ENCODE data around the gene USP9Y.
"Not testable (repeated sequence)": the region's sequence is repeated elsewhere in the genome, so short reads cannot be mapped to it uniquely, and the experiment has no call there.

Gene USP9Y

GRCh38 chrY:12662745-12663591 is 38.1 kb upstream of the USP9Y start:
- H4K8ac ChIP-seq (ENCODE audit: low read depth, low read length) = no peak overlapping the region
- H3K27ac ChIP-seq (replicated peaks; ENCODE audit: low read length) = peak overlapping the region; percentile 67
- H3K4me3 ChIP-seq (ENCODE audit: low read length in 2 of 2) = peak overlapping the region in 1 of 2 donors; percentile 98
- no peak overlapping the region for H2BK15ac ChIP-seq (ENCODE audit: low read length)
- DNase-seq (ENCODE audit: low spot score) = peak; percentile 11
- no peaks in the 10 kb centered on the region for H3K27me3 ChIP-seq (ENCODE audit: control insufficient read depth in 3 of 3, insufficient read depth in 3 of 3, low read depth in 1 of 3, low read length in 3 of 3)
- WGBS, 2 donors (ENCODE audit: extremely low coverage in 2 of 2, insufficient read length in 2 of 2, insufficient replicate concordance in 1 of 2) = no CpG with 5 or more reads among the region's 40 CpGs
- H3K79me1 ChIP-seq (ENCODE audit: low read depth, low read length) = peaks cover 2% of the 10 kb centered on the region
- no peak overlapping the region for H2BK12ac ChIP-seq (ENCODE audit: low read length)
- H3K14ac ChIP-seq (ENCODE audit: low read length) = no peak overlapping the region
- no peak overlapping the region for H2AK5ac ChIP-seq (ENCODE audit: low read depth, low read length)
- no peak overlapping the region for H2BK120ac ChIP-seq (ENCODE audit: low read depth, low read length)
- no peak overlapping the region for H2AFZ ChIP-seq (ENCODE audit: low read length)
- H3K18ac ChIP-seq (ENCODE audit: low read length) = peak overlapping the region; percentile 48
- no peak overlapping the region for H4K91ac ChIP-seq (ENCODE audit: low read depth, low read length, poor library complexity)
- peak overlapping the region; percentile 26 for H3K4me2 ChIP-seq (ENCODE audit: insufficient read depth, low read length, poor library complexity, severe bottlenecking)
- no peak overlapping the region for H3K4ac ChIP-seq (ENCODE audit: low read length)
- H3K9ac ChIP-seq (ENCODE audit: low read depth, low read length, poor library complexity) = peak overlapping the region; percentile 70
- no peaks in the 10 kb centered on the region for H3K36me3 ChIP-seq (replicated peaks in 1 of 2; ENCODE audit: control insufficient read depth in 2 of 2, insufficient read depth in 2 of 2, low read length in 2 of 2)
- H2BK5ac ChIP-seq (ENCODE audit: low read length) = no peak overlapping the region
- H3K23ac ChIP-seq (ENCODE audit: low read depth, low read length, poor library complexity) = no peak overlapping the region
- H3K9me3 ChIP-seq (replicated peaks in 1 of 2; ENCODE audit: control insufficient read depth in 2 of 2, insufficient read depth in 1 of 2, low read depth in 1 of 2, low read length in 2 of 2) = no peaks in the 10 kb centered on the region
- no peaks in the 10 kb centered on the region for H3K4me1 ChIP-seq (ENCODE audit: control insufficient read depth in 2 of 2, insufficient read depth in 1 of 2, low read depth in 1 of 2, low read length in 2 of 2)

DNA sequence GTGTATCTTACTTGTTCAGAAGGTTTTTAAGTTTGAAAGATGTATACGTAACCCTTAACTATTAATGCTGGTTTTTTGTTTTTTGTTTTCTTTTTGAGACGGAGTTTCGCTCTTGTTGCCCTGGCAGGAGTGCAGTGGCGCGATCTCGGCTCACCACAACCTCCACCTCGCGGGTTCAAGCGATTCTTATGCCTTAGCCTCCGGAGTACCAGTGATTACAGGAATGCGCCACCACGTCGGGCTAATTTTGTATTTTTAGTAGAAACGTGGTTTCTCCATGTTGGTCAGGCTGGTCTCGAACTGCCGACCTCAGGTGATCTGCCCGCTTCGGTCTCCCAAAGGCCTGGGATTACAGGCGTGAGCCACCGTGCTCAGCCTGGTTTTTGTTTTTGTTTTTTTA is 37.2 kb upstream of the USP9Y start:
- H3K4ac ChIP-seq (ENCODE audit: low read length); H3K4me1 ChIP-seq (ENCODE audit: control insufficient read depth in 2 of 2, insufficient read depth in 1 of 2, low read depth in 1 of 2, low read length in 2 of 2); H3K9me3 ChIP-seq (replicated peaks in 1 of 2; ENCODE audit: control insufficient read depth in 2 of 2, insufficient read depth in 1 of 2, low read depth in 1 of 2, low read length in 2 of 2); H3K27ac ChIP-seq (replicated peaks; ENCODE audit: low read length); H3K23ac ChIP-seq (ENCODE audit: low read depth, low read length, poor library complexity); H2BK12ac ChIP-seq (ENCODE audit: low read length); H2AFZ ChIP-seq (ENCODE audit: low read length); H2BK5ac ChIP-seq (ENCODE audit: low read length); H3K9ac ChIP-seq (ENCODE audit: low read depth, low read length, poor library complexity); H3K27me3 ChIP-seq (ENCODE audit: control insufficient read depth in 3 of 3, insufficient read depth in 3 of 3, low read depth in 1 of 3, low read length in 3 of 3); DNase-seq (ENCODE audit: low spot score); H2BK120ac ChIP-seq (ENCODE audit: low read depth, low read length); H3K36me3 ChIP-seq (replicated peaks in 1 of 2; ENCODE audit: control insufficient read depth in 2 of 2, insufficient read depth in 2 of 2, low read length in 2 of 2); H4K8ac ChIP-seq (ENCODE audit: low read depth, low read length); H2AK5ac ChIP-seq (ENCODE audit: low read depth, low read length); H4K91ac ChIP-seq (ENCODE audit: low read depth, low read length, poor library complexity); H2BK15ac ChIP-seq (ENCODE audit: low read length); H3K79me1 ChIP-seq (ENCODE audit: low read depth, low read length); H3K4me3 ChIP-seq (ENCODE audit: low read length in 2 of 2); H3K18ac ChIP-seq (ENCODE audit: low read length); H3K14ac ChIP-seq (ENCODE audit: low read length): not testable (repeated sequence)
- peak overlapping the region; percentile 33 for H3K4me2 ChIP-seq (ENCODE audit: insufficient read depth, low read length, poor library complexity, severe bottlenecking)
- no CpG with 5 or more reads among the region's 20 CpGs for WGBS, 2 donors (ENCODE audit: extremely low coverage in 2 of 2, insufficient read length in 2 of 2, insufficient replicate concordance in 1 of 2)

GRCh38 chrY:12678111-12678510 is 22.9 kb upstream of the USP9Y start:
- Histone ChIP-seq H3K23ac (ENCODE audit: low read depth, low read length, poor library complexity) (no peak overlapping the region), H2BK12ac (ENCODE audit: low read length) (no peak overlapping the region), H3K79me1 (ENCODE audit: low read depth, low read length) (no peaks in the 10 kb centered on the region), H2BK5ac (ENCODE audit: low read length) (no peak overlapping the region), H3K4me1 (ENCODE audit: control insufficient read depth in 2 of 2, insufficient read depth in 1 of 2, low read depth in 1 of 2, low read length in 2 of 2) (no peaks in the 10 kb centered on the region), H2BK15ac (ENCODE audit: low read length) (no peak overlapping the region), H2AK5ac (ENCODE audit: low read depth, low read length) (no peak overlapping the region), H4K91ac (ENCODE audit: low read depth, low read length, poor library complexity) (no peak overlapping the region), H3K9ac (ENCODE audit: low read depth, low read length, poor library complexity) (no peak overlapping the region), H3K4me3 (ENCODE audit: low read length in 2 of 2) (no peak overlapping the region), H2AFZ (ENCODE audit: low read length) (no peak overlapping the region), H3K27me3 (ENCODE audit: control insufficient read depth in 3 of 3, insufficient read depth in 3 of 3, low read depth in 1 of 3, low read length in 3 of 3) (no peaks in the 10 kb centered on the region), H3K9me3 (replicated peaks in 1 of 2; ENCODE audit: control insufficient read depth in 2 of 2, insufficient read depth in 1 of 2, low read depth in 1 of 2, low read length in 2 of 2) (peaks cover 0 to 4% of the 10 kb centered on the region in 2 donors), H3K18ac (ENCODE audit: low read length) (no peak overlapping the region), H3K4me2 (ENCODE audit: insufficient read depth, low read length, poor library complexity, severe bottlenecking) (no peak overlapping the region), H3K14ac (ENCODE audit: low read length) (no peak overlapping the region), H2BK120ac (ENCODE audit: low read depth, low read length) (no peak overlapping the region), H4K8ac (ENCODE audit: low read depth, low read length) (no peak overlapping the region), H3K27ac (replicated peaks; ENCODE audit: low read length) (no peak overlapping the region), H3K4ac (ENCODE audit: low read length) (no peak overlapping the region), H3K36me3 (replicated peaks in 1 of 2; ENCODE audit: control insufficient read depth in 2 of 2, insufficient read depth in 2 of 2, low read length in 2 of 2) (no peaks in the 10 kb centered on the region)
- WGBS, 2 donors (ENCODE audit: extremely low coverage in 2 of 2, insufficient read length in 2 of 2, insufficient replicate concordance in 1 of 2) = no CpG with 5 or more reads among the region's 2 CpGs
- DNase-seq (ENCODE audit: low spot score) = no peak

DNA sequence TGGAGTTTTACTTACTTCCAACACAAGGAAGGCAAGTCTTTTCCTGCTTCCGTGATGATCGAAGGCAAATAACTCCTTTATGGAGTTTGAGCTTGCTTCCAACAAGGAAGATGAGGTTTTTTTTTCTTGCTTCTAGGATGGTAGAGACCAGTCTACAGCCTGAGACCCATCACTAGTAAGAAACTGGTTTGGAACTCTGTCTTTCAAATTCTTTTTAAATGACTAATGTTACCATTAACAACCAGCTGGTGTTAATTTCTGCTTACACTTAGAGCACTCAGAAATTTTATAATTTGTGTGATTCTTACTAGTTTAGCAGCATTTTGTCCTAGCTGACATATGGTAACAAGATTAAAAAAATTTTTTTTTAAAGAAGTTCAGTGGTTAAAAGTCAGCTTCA is 19.5 kb upstream of the USP9Y start:
- no peak for DNase-seq (ENCODE audit: low spot score)
- H4K8ac ChIP-seq (ENCODE audit: low read depth, low read length) = no peak overlapping the region
- no peak overlapping the region for H4K91ac ChIP-seq (ENCODE audit: low read depth, low read length, poor library complexity)
- H3K9me3 ChIP-seq (replicated peaks in 1 of 2; ENCODE audit: control insufficient read depth in 2 of 2, insufficient read depth in 1 of 2, low read depth in 1 of 2, low read length in 2 of 2) = peaks cover 0 to 3% of the 10 kb centered on the region in 2 donors
- H3K4me3 ChIP-seq (ENCODE audit: low read length in 2 of 2) = no peak overlapping the region
- no CpG with 5 or more reads among the region's 2 CpGs for WGBS, 2 donors (ENCODE audit: extremely low coverage in 2 of 2, insufficient read length in 2 of 2, insufficient replicate concordance in 1 of 2)
- H3K4me2 ChIP-seq (ENCODE audit: insufficient read depth, low read length, poor library complexity, severe bottlenecking) = no peak overlapping the region
- H2AFZ ChIP-seq (ENCODE audit: low read length) = no peak overlapping the region
- H3K4me1 ChIP-seq (ENCODE audit: control insufficient read depth in 2 of 2, insufficient read depth in 1 of 2, low read depth in 1 of 2, low read length in 2 of 2) = no peaks in the 10 kb centered on the region
- H3K18ac ChIP-seq (ENCODE audit: low read length) = no peak overlapping the region
- no peak overlapping the region for H2BK15ac ChIP-seq (ENCODE audit: low read length)
- H3K4ac ChIP-seq (ENCODE audit: low read length) = no peak overlapping the region
- H2BK12ac ChIP-seq (ENCODE audit: low read length) = no peak overlapping the region
- no peak overlapping the region for H2BK5ac ChIP-seq (ENCODE audit: low read length)
- no peaks in the 10 kb centered on the region for H3K27me3 ChIP-seq (ENCODE audit: control insufficient read depth in 3 of 3, insufficient read depth in 3 of 3, low read depth in 1 of 3, low read length in 3 of 3)
- no peak overlapping the region for H3K23ac ChIP-seq (ENCODE audit: low read depth, low read length, poor library complexity)
- H3K14ac ChIP-seq (ENCODE audit: low read length) = no peak overlapping the region
- H3K9ac ChIP-seq (ENCODE audit: low read depth, low read length, poor library complexity) = no peak overlapping the region
- H2BK120ac ChIP-seq (ENCODE audit: low read depth, low read length) = no peak overlapping the region
- no peaks in the 10 kb centered on the region for H3K79me1 ChIP-seq (ENCODE audit: low read depth, low read length)
- H2AK5ac ChIP-seq (ENCODE audit: low read depth, low read length) = no peak overlapping the region
- H3K36me3 ChIP-seq (replicated peaks in 1 of 2; ENCODE audit: control insufficient read depth in 2 of 2, insufficient read depth in 2 of 2, low read length in 2 of 2) = no peaks in the 10 kb centered on the region
- H3K27ac ChIP-seq (replicated peaks; ENCODE audit: low read length) = no peak overlapping the region

Measured in neuronal stem cell (in vitro differentiated cells).